GM13976 (cell line): ENCODE results near the gene KLHL9.
"Not testable (repeated sequence)": the region's sequence is repeated elsewhere in the genome, so short reads cannot be mapped to it uniquely, and the experiment has no call there.

Experiments used
- DNase-seq: peaks from one replicate; pipeline ENCODE4 v3.0.0; 2012; ENCODE audit warnings: low spot score
- CTCF ChIP-seq: IDR thresholded peaks from 2 replicates; pipeline ENCODE4 v1.5.1; 2012; ENCODE audit warnings: borderline replicate concordance, mild to moderate bottlenecking; ENCODE audit not compliant: insufficient read depth; ENCODE audit errors: extremely low read depth, missing control alignments, control extremely low read depth
- in situ Hi-C: fragments of 300-500 bp; cut with MboI; formaldehyde crosslinking; loops from one replicate; pipeline ENCODE4 v1.12.0; 2022; ENCODE audit warnings: low sequenced_read_pairs, mixed read lengths, inconsistent platforms; ENCODE audit not compliant: unreplicated experiment

Gene KLHL9

GRCh38 chr9:21334701-21335632, at the start of gene KLHL9:
Gene KLHL9 (minus strand): TSS chr9:21335404. CDS start chr9:21334859, 545 bp downstream.
- DNase-seq = peak; percentile 93
- TF ChIP-seq CTCF = no peak
- in situ Hi-C loops = no loop called here

- TF ChIP-seq CTCF = no peak
- DNase-seq = no peak
- in situ Hi-C loops = no loop called here
Observed at GRCh38 chr9:21383627-21384026, 48.4 kb upstream of the KLHL9 start.

GRCh38 chr9:21381448-21382339, 46.5 kb upstream of the KLHL9 start:
- DNase-seq = peak; percentile 63
- no peak for TF ChIP-seq CTCF
- in situ Hi-C loops = no loop called here

- in situ Hi-C loops, DNase-seq: not testable (repeated sequence)
Observed at GRCh38 chr9:21371467-21371866, 36.3 kb upstream of the KLHL9 start.

GRCh38 chr9:21367957-21368356, 32.8 kb upstream of the KLHL9 start, which contains the start of gene IFNA13:
Gene IFNA13 (minus strand): TSS chr9:21368057. CDS start chr9:21368010, 47 bp downstream.
- in situ Hi-C loops = no loop called here
- no peak for TF ChIP-seq CTCF
- DNase-seq = no peak

- not testable (repeated sequence) for DNase-seq
Observed at GRCh38 chr9:21367169-21367568, 32.0 kb upstream of the KLHL9 start.

GRCh38 chr9:21362287-21362686, 27.1 kb upstream of the KLHL9 start:
- no peak for TF ChIP-seq CTCF
- DNase-seq = no peak
- in situ Hi-C loops = no loop called here

More at GRCh38 chr9:21367169-21367568, 32.0 kb upstream of the KLHL9 start:
- in situ Hi-C loops = not testable (repeated sequence)
